ENCODE measurements around the gene RDH16.

- TF ChIP-seq, protein P1, sequence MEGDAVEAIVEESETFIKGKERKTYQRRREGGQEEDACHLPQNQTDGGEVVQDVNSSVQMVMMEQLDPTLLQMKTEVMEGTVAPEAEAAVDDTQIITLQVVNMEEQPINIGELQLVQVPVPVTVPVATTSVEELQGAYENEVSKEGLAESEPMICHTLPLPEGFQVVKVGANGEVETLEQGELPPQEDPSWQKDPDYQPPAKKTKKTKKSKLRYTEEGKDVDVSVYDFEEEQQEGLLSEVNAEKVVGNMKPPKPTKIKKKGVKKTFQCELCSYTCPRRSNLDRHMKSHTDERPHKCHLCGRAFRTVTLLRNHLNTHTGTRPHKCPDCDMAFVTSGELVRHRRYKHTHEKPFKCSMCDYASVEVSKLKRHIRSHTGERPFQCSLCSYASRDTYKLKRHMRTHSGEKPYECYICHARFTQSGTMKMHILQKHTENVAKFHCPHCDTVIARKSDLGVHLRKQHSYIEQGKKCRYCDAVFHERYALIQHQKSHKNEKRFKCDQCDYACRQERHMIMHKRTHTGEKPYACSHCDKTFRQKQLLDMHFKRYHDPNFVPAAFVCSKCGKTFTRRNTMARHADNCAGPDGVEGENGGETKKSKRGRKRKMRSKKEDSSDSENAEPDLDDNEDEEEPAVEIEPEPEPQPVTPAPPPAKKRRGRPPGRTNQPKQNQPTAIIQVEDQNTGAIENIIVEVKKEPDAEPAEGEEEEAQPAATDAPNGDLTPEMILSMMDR (conservative IDR thresholded peaks at IDR 0.05; ENCODE audit: low read depth in 2 of 2): no peak
- TF ChIP-seq EZH2 (IDR thresholded peaks at IDR 0.05; ENCODE audit: low read depth, unreplicated experiment): no peak
- no peak for TF ChIP-seq STAT1 (IDR thresholded peaks at IDR 0.05; ENCODE audit: unreplicated experiment)
- TF ChIP-seq CREB1 (CRISPR knock-in tag; IDR thresholded peaks at IDR 0.05; ENCODE audit: low read depth): no peak
- no peak for TF ChIP-seq JUNB (IDR thresholded peaks at IDR 0.05; ENCODE audit: unreplicated experiment)
- TF ChIP-seq EZH2phosphoT487 (IDR thresholded peaks at IDR 0.05; ENCODE audit: unreplicated experiment): no peak
- no peak for TF ChIP-seq POLR2AphosphoS5 (IDR thresholded peaks at IDR 0.05; ENCODE audit: low read depth)
- TF ChIP-seq, protein P2, sequence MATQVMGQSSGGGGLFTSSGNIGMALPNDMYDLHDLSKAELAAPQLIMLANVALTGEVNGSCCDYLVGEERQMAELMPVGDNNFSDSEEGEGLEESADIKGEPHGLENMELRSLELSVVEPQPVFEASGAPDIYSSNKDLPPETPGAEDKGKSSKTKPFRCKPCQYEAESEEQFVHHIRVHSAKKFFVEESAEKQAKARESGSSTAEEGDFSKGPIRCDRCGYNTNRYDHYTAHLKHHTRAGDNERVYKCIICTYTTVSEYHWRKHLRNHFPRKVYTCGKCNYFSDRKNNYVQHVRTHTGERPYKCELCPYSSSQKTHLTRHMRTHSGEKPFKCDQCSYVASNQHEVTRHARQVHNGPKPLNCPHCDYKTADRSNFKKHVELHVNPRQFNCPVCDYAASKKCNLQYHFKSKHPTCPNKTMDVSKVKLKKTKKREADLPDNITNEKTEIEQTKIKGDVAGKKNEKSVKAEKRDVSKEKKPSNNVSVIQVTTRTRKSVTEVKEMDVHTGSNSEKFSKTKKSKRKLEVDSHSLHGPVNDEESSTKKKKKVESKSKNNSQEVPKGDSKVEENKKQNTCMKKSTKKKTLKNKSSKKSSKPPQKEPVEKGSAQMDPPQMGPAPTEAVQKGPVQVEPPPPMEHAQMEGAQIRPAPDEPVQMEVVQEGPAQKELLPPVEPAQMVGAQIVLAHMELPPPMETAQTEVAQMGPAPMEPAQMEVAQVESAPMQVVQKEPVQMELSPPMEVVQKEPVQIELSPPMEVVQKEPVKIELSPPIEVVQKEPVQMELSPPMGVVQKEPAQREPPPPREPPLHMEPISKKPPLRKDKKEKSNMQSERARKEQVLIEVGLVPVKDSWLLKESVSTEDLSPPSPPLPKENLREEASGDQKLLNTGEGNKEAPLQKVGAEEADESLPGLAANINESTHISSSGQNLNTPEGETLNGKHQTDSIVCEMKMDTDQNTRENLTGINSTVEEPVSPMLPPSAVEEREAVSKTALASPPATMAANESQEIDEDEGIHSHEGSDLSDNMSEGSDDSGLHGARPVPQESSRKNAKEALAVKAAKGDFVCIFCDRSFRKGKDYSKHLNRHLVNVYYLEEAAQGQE (IDR thresholded peaks at IDR 0.05; ENCODE audit: unreplicated experiment): no peak
- TF ChIP-seq ZNF331 (CRISPR knock-in tag; IDR thresholded peaks at IDR 0.05; ENCODE audit: low read depth): no peak
- TF ChIP-seq ETS1 (IDR thresholded peaks at IDR 0.05): no peak
- TF ChIP-seq NANOG (IDR thresholded peaks at IDR 0.05; ENCODE audit: borderline replicate concordance): no peak
- no peak for TF ChIP-seq ZNF114 (CRISPR knock-in tag; IDR thresholded peaks at IDR 0.05)
These were observed 47.2 kb upstream of the RDH16 start for GRCh38 chr12:57004651-57005050.

Data from GM23338 (cell line).